ENCODE data around the gene SMPDL3B. TPM values are rescaled to one million over a fixed set of nuclear protein-coding genes. Genes with fewer than 3 reads are reported as not detected.

Gene SMPDL3B
- polyA plus RNA-seq, 3 donors, result 13.9 to 16.2 (median 14.9) TPM

DNA sequence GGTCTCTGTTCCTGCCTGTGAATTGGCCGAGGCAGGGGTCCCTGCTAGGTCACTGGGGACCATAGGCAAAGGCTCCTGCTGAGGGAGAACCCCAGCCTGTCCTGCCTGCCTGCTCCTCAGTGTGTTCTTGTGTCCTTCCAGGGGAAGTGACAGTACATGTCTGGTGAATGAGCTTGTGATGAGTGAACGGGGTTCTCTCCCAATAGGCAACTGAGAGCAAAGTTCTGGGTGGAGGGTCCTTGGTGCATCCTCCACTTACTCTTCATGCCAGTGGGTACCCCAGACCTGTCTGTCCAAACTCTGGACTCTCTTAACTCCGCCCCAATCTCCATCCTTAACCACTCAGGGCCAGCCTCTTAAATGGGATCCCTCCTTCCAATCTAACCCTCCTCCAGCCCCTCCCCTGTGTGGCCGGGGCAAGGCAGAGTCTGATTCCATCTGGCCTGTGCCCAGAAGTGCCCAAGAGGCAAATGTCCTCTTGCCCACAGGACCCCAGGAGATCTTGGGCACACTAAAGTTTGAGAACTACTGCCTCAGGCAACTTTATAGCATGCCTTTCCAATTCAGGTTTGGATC lies 26.9 kb downstream of the SMPDL3B start:
- DNase-seq (ENCODE audit: extremely low read depth in 1 of 11, low read depth in 9 of 11, low spot score in 4 of 11), result no peak

DNA sequence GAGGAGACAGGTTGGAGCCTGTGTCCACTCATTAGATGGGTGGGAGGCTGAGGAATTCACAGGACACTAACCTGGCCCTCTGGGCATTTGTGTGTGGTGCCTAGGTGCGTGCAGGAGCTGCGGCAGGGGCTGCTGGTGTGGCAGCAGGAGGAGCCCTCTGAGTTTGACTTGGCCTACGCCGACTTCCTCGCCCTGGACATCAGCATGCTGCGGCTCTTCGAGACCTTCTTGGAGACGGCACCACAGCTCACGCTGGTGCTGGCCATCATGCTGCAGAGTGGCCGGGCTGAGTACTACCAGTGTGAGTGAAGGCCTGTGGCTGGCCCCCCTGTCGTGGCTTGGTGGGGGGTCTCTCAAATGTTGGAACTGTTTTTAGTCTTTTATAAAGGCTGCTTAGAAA lies 28.6 kb downstream of the SMPDL3B start:
- DNase-seq (ENCODE audit: extremely low read depth in 1 of 11, low read depth in 9 of 11, low spot score in 4 of 11), result no peak

DNA sequence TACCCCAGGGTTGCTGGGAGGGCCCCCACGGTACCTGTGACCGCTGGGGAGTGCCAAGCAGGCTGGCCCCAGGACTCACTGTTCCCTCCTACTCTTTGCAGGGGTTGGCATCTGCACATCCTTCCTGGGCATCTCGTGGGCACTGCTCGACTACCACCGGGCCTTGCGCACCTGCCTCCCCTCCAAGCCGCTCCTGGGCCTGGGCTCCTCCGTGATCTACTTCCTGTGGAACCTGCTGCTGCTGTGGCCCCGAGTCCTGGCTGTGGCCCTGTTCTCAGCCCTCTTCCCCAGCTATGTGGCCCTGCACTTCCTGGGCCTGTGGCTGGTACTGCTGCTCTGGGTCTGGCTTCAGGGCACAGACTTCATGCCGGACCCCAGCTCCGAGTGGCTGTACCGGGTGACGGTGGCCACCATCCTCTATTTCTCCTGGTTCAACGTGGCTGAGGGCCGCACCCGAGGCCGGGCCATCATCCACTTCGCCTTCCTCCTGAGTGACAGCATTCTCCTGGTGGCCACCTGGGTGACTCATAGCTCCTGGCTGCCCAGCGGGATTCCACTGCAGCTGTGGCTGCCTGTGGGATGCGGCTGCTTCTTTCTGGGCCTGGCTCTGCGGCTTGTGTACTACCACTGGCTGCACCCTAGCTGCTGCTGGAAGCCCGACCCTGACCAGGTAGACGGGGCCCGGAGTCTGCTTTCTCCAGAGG lies 31.8 kb downstream of the SMPDL3B start:
- no peak for DNase-seq (ENCODE audit: extremely low read depth in 1 of 11, low read depth in 9 of 11, low spot score in 4 of 11)

DNA sequence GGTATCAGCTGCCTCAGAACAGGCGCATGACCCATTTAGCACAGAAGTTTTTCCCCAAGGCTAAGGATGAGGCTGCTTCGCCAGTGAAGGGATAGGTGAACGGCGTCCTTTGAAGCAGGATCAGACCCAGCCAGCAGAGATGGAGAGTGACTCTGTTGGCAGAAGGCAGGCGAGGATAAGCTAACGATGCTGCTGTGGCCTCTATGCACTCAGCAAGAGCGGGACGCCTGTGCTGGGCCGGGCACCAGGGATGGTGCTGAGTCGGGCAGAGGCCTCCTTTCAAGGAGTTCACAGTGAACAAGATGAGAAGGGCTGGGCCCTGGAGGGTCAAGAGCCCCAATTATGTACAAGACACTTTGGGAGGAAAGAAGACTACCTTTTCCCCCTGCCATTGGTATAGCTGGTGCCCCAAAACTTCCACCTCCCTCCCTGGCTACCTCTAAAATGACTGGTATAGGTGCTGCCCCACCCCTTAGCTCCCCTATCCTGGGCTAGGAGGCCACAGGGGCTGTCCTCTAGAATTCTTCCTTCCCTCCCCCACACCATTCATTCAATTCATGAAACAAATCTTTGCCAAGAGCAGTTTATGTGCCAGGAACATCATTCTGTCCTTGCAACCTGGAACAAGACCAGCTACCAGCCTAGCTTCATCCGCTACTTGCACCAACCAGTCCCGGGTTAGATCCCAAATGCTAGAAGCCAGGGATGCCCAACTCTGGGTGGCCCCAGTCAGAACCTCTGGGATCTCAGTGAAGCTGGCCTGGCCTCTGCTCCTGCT lies 32.5 kb downstream of the SMPDL3B start:
- no peak for DNase-seq (ENCODE audit: extremely low read depth in 1 of 11, low read depth in 9 of 11, low spot score in 4 of 11)

DNA sequence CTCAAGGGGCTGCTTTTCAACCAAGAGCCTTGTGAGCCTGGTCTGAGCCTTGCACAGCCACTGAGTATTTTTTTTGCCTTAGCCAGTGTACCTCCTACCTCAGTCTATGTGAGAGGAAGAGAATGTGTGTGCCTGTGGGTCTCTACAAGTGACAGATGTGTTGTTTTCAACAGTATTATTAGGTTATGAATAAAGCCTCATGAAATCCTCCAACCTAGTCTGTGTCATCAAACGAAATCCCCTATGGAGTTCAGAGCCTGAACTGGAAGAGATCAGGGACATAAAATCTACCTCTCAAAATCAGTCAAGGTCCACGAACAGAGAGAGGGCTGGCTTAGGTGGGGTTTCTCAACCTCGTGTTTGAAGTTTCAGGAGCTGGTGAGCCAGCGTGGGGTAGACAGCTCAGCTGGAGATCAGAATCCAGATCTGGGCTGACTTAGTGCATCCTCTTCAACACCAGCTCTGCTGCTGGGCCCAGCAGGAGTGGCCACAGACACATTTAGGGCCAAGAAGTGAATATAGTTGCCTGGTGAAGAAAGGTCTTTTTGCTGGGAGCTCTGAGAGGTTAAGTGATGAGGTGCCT lies 33.2 kb downstream of the SMPDL3B start:
- no peak for DNase-seq (ENCODE audit: extremely low read depth in 1 of 11, low read depth in 9 of 11, low spot score in 4 of 11)

DNA sequence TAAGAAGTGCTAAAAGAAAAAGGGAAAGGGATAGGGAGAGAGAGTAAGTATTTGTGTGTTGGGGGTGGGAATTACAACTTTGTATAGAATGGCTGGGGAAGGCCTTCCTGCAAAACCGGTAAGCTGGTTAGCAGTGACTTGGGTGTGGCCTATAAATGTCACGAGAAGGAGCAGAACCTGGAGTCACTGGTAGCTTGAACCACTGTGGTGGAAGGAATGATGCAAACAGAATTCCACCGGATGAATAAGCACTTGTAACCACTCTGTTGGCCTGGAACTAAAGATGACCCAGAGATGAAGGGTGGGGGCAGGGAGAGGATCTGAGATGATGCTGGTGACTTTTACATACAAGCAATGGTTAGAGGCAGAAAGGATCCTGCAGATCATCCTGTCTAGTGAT lies 33.9 kb downstream of the SMPDL3B start:
- DNase-seq (ENCODE audit: extremely low read depth in 1 of 11, low read depth in 9 of 11, low spot score in 4 of 11), result no peak

DNA sequence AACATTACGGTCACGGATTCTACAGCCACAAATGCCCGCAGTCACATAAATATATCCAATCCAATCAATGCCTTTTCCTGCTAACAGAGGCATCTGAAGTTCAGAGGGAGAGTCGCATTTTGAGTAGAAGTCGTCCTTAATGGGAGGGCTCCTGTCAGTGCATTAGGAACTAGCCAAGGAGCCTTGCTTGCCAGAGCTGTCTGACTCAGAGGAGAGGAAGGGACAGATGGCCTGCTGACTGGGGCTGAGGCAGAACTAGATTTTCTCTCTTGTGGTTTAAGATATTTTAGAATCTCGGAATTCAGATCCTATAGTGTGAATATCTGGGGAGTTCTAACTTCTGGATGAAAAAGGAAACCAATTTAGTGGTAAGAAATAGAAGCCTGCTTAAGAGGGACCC lies 35.6 kb downstream of the SMPDL3B start:
- no peak for DNase-seq (ENCODE audit: extremely low read depth in 1 of 11, low read depth in 9 of 11, low spot score in 4 of 11)

DNA sequence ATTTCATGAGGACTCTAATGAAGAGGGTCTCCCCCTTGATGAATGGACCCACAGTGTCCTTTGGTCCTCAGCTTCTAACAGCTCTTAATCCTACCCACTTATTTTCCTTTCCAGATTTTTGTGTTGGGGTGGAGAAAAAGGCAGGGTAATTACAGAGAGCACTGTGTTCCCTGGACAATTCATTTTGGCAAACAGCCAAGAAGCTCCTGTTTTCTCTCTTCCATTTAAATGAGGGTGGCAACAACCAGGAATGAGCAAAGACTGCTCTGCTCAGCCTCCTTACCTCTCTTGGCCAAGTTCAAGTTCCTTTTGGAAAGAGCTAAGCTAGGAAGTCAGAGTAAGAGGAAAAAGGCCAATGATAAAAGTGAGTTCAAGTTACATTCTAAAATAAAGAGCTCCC lies 36.9 kb downstream of the SMPDL3B start:
- no peak for DNase-seq (ENCODE audit: extremely low read depth in 1 of 11, low read depth in 9 of 11, low spot score in 4 of 11)

DNA sequence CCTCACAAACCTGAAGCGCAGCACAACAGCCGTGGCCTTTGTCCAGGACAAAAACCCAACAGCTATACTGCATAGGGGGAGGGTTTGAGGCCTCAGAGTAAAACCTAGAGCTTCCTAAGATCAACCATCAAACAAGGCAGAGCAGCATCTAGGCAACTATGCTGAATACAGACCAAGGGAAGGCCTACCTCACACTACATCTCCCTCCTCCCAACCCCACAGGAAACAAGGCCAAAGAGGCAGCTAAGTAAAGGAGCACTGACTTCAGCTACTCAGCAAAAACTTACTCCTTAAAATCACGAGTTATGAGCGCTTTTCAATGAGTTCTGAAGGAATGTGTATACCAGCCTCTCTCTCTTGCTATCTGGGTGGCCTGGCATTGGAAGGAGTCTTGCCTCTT lies 37.3 kb downstream of the SMPDL3B start:
- no peak for DNase-seq (ENCODE audit: extremely low read depth in 1 of 11, low read depth in 9 of 11, low spot score in 4 of 11)

DNA sequence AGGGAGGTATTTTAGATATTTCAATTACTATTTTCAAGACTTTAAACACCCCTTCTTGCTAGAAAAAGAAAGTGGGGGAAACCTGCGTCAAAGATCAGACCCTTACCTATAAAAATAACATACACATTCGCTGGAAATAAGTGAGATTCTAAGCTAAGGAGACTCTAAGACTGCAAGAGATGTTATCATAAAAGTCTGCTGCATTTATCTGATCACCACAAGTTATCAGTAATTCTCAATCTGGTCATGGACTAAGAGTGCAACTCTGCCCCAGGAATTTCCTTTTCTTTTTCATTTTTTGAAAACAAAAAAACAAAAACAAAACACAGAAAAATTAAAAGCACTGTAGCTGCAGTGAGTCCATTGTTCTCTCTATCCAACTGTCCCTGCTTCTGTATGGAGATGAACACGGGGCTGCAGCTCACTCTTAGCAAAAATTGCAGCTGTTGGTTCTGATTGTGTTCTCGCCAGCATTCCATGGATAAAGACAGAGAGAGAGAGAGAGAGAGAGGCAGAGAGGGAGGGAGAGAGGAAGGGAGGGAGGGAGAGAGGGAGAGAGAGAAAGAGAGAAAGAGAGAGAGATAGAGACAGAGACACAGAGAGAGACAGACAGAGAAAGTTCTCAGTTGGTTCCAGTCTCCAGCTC lies 39.1 kb downstream of the SMPDL3B start:
- no peak for DNase-seq (ENCODE audit: extremely low read depth in 1 of 11, low read depth in 9 of 11, low spot score in 4 of 11)

DNA sequence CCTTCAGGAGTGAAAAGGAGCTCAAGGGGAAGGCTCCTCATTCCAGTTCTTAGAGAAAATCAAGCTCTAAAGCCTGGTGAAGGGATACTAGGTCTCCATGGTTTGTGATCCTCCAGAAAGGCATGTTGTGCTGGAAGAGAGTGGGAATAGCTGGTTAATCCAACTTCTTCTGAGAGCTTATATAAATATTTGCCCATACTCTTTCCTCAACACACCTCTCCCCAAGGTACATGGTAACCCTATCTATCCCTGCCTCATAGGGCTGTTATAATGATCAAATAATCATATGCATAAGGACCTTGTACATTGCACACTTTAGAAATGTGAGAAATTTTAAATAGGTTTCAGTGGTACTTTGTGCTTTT lies 39.6 kb downstream of the SMPDL3B start:
- no peak for DNase-seq (ENCODE audit: extremely low read depth in 1 of 11, low read depth in 9 of 11, low spot score in 4 of 11)

DNA sequence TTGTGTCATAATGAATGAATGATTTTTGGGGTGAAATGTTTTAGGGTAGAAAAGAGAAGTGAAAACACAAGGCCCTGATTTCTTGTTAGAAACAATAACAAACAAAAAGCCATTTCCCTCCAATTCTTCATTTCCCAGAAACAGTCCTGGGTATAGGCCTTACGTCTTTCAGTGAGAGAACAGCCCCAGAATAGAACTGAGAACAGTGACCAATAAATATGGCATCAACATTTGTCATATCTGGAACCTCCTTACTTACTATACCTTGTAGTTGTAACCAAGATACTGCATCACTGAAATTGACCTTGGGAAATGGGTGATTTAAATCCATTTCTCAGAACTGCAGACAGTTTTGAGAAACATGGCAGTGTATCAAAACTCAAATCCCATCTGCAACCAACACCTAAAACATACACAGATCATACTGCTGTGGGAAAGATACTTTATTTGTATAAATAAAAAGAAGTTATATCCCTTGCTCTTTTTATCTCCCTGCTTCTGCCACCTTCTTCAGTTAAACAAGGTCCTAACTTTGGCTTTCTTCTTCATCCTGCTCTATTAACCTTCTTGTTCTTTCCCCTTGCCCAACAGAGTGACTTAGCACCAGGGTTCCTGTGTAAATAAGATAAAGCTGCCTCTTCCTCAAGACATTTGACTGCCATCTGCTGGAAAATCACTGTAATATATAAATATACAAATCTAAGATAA lies 44.5 kb downstream of the SMPDL3B start:
- peak in 7 of 11 donors; percentile 8 to 30 (median 23) for DNase-seq (ENCODE audit: extremely low read depth in 1 of 11, low read depth in 9 of 11, low spot score in 4 of 11)

DNA sequence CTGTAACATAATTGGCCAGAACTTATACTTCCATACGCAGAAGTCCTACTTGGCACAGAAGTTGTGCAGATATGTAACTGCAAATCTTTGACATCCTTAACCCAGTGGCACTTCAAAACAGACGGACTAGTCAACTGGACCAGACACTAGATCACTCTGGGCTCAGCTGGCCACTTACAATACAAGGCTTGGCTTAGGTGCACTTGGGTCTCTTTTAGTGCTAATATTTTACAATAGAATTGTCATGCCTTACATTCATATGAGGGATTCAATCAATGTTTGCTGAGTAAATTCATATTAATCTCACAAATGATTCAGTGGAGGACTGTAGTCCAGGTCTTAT lies 45.0 kb downstream of the SMPDL3B start:
- no peak for DNase-seq (ENCODE audit: extremely low read depth in 1 of 11, low read depth in 9 of 11, low spot score in 4 of 11)

DNA sequence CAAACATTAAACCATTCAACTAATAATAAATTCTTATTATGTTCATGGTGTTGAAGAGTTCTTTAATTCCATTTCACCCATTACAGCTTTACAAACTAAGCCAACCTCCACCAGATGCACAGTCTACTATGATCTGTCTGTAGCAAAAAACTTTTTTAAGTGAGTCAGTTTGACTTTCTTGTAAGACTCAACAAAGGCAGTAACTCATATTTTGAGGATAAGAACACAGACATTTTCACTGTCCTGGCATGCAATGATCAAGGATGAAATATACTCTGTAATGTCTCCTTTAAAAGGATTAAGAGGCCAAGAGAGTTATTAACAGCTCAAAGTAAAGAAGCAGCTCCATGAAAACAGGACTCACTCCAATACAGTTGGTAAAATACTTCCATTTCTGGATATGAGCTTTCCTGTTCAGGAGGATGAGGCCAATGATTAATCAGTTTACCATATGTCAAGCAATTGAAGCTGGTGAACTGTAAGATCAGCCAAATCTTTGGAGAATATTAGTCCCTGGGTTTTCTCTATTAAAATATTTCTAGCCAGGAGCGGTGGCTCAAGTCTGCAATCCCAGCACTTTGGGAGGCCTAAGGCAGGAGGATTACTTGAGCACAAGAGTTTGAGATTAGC lies 45.5 kb downstream of the SMPDL3B start:
- DNase-seq (ENCODE audit: extremely low read depth in 1 of 11, low read depth in 9 of 11, low spot score in 4 of 11), result no peak

DNA sequence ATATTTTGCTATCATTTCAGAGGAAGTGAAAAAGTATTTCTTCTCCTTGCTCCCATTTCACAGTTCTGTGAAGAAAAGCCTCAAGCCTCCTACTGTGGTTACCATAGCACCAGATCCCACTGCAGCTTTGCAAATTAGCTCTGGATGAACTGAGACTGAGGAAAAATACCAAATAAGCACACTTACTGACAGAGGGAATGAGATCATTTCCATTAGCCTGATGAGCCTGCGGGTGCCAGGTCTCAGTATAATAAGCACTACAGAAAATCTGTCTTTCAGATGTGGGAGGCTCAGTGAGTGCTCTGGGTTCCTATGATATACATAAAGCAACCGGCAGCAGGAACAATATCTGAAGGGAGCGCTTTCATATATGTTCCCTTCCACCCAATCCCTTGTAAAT lies 46.3 kb downstream of the SMPDL3B start:
- no peak for DNase-seq (ENCODE audit: extremely low read depth in 1 of 11, low read depth in 9 of 11, low spot score in 4 of 11)

DNA sequence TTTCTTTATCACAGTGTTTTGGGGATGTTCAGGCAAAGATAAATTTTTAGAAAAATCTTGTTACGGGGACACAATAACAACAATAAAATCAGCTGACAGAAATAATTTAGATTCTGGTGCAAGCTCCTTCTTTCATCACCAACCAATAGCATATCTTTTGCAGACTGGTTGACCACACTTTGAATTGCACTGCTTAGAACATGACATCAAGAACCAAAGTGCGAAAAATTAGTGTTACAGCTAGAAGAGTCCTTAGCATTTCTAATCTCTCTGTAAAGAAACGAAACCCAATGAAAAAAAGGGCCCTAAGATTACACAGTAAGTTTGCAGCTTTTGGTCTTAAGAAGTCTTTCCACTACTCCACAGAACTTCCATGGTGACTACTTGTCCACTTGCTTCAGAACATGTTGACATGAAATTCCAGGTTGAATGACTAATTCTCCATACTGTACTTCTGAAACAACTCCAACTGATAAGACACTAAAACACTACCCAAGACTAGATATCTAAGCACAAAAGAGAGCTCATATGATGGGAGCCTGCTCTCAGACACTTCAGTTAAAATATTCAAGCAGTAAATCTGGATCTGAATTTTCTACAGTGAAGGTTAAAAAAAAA lies 56.2 kb downstream of the SMPDL3B start:
- DNase-seq (ENCODE audit: extremely low read depth in 1 of 11, low read depth in 9 of 11, low spot score in 4 of 11), result no peak

DNA sequence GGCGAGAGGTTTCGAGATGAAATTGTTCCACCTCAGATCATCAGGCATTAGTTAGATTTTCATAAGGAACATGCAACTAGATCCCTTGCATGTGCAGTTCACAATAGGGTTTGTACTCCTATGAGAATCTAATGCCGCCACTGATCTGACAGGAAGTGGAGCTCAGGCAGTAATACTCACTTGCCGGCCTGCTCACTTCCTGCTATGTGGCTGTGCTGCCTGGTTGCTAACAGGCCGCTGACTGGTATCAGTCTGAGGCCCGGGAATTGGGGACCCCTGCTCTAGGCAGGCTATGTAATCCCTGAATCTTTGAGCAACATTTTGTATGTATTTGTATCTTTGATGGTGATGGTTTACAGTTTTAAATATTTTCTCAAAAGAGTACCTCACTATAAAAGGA lies 57.5 kb downstream of the SMPDL3B start:
- no peak for DNase-seq (ENCODE audit: extremely low read depth in 1 of 11, low read depth in 9 of 11, low spot score in 4 of 11)

DNA sequence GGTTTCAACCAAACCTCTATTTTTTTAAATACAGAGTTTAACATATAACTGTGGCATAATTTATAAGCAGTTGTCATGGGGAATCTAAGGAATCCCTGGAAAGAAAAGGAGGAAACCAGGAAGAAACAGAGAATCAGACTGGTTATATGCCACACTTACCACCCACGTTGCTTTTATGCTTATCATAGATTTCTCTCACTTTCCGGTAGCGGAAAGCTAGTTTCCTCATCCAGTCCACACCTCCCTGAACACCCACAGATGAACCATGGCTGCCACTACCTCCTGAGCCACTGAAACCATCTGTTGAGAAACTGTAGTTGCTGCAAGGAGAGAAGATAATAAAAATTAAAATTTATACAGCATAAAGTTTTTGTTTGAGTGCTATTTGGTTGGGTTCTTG lies 58.4 kb downstream of the SMPDL3B start:
- DNase-seq (ENCODE audit: extremely low read depth in 1 of 11, low read depth in 9 of 11, low spot score in 4 of 11), result no peak

Measured in renal cortex interstitium (tissue), 11 donors.